ENCODE data around the gene MRPL20. TPM values are rescaled to one million over a fixed set of nuclear protein-coding genes. Genes with fewer than 3 reads are reported as not detected.
"Not testable (repeated sequence)": the region's sequence is repeated elsewhere in the genome, so short reads cannot be mapped to it uniquely, and the experiment has no call there.

MRPL20 gene
- total and polyA plus RNA-seq, 2 donors (not counting 3 experiments of a cell fraction or from before 2014, with no cell fraction given) = 134 to 152 TPM

GRCh38 chr1:1417396-1417795 lies 10.3 kb upstream of the MRPL20 start:
- H3K27me3 ChIP-seq (ENCODE audit: control insufficient read depth in 2 of 2, insufficient read depth in 2 of 2, low read length in 2 of 2); dilution Hi-C loops (cut with MboI; ENCODE audit: extremely low pct_ligation_motif_present, low sequenced_read_pairs); H4K20me1 ChIP-seq (replicated peaks; ENCODE audit: control insufficient read depth, extremely low read depth, insufficient read depth, low read length); H3K9me3 ChIP-seq (replicated peaks; ENCODE audit: control insufficient read depth, insufficient read depth, low read length); H2AFZ ChIP-seq (ENCODE audit: low read depth, low read length); H3K4me1 ChIP-seq (ENCODE audit: control insufficient read depth, extremely low read depth, insufficient read depth, low read length); CTCF ChIA-PET; H3K27ac ChIP-seq (ENCODE audit: insufficient read depth, low read depth, low read length); POLR2A ChIA-PET; H3K9ac ChIP-seq (replicated peaks; ENCODE audit: extremely low read depth, insufficient read depth, low read length); intact Hi-C loops (cut with micrococcal nuclease); FAIRE-seq; H3K9me1 ChIP-seq (replicated peaks; ENCODE audit: control insufficient read depth, extremely low read depth, insufficient read depth, low read length); H3K4me2 ChIP-seq (ENCODE audit: insufficient read depth, low read length); BruUV-seq (replicated peaks); H3K79me2 ChIP-seq (ENCODE audit: control insufficient read depth, insufficient read depth, low read length); DNase-seq (ENCODE audit: low read depth, low spot score); H3K36me3 ChIP-seq (ENCODE audit: control insufficient read depth in 2 of 2, extremely low read depth in 1 of 2, insufficient read depth in 2 of 2, low read length in 2 of 2); H3K4me3 ChIP-seq (replicated peaks in 1 of 3; ENCODE audit: insufficient read depth in 1 of 3, low read depth in 1 of 3, low read length in 3 of 3): not testable (repeated sequence)

GRCh38 chr1:1415751-1416150 lies 8.7 kb upstream of the MRPL20 start:
- Histone ChIP-seq H2AFZ (ENCODE audit: low read depth, low read length) (no peak overlapping the region), H3K9ac (replicated peaks; ENCODE audit: extremely low read depth, insufficient read depth, low read length) (no peak overlapping the region), H3K27me3 (ENCODE audit: control insufficient read depth in 2 of 2, insufficient read depth in 2 of 2, low read length in 2 of 2) (no peaks in the 10 kb centered on the region), H3K4me1 (ENCODE audit: control insufficient read depth, extremely low read depth, insufficient read depth, low read length) (no peaks in the 10 kb centered on the region), H3K9me3 (replicated peaks; ENCODE audit: control insufficient read depth, insufficient read depth, low read length) (no peaks in the 10 kb centered on the region), H3K4me3 (replicated peaks in 1 of 3; ENCODE audit: insufficient read depth in 1 of 3, low read depth in 1 of 3, low read length in 3 of 3) (no peak overlapping the region), H3K79me2 (ENCODE audit: control insufficient read depth, insufficient read depth, low read length) (no peaks in the 10 kb centered on the region), H3K9me1 (replicated peaks; ENCODE audit: control insufficient read depth, extremely low read depth, insufficient read depth, low read length) (no peaks in the 10 kb centered on the region), H3K4me2 (ENCODE audit: insufficient read depth, low read length) (no peak overlapping the region), H3K27ac (ENCODE audit: insufficient read depth, low read depth, low read length) (no peak overlapping the region), H4K20me1 (replicated peaks; ENCODE audit: control insufficient read depth, extremely low read depth, insufficient read depth, low read length) (no peaks in the 10 kb centered on the region), H3K36me3 (ENCODE audit: control insufficient read depth in 2 of 2, extremely low read depth in 1 of 2, insufficient read depth in 2 of 2, low read length in 2 of 2) (no peaks in the 10 kb centered on the region)
- dilution Hi-C loops (cut with MboI; ENCODE audit: extremely low pct_ligation_motif_present, low sequenced_read_pairs) (no loop called here), intact Hi-C loops (cut with micrococcal nuclease) (no loop called here)
- DNase-seq (ENCODE audit: low read depth, low spot score) (no peak), FAIRE-seq (no peak)
- TF ChIP-seq CTCF (IDR thresholded peaks at IDR 0.05; ENCODE audit: extremely low read depth in 1 of 2, insufficient read depth in 1 of 2, low read depth in 1 of 2, low read length in 2 of 2) = no peak
- no peak for TF ChIP-seq POLR2AphosphoS5 (IDR thresholded peaks at IDR 0.05; ENCODE audit: insufficient read depth, low read depth, low read length)
- BruUV-seq (replicated peaks) = no TSS peak
- ChIA-PET POLR2A (no interaction called here), CTCF (interaction anchor here (0.9 to 2.8 kb wide), 4 partner anchors 8 to 17 kb away, joined by 3 to 12 read pairs (median 3); partner anchors contain the start of gene CCNL2)

DNA sequence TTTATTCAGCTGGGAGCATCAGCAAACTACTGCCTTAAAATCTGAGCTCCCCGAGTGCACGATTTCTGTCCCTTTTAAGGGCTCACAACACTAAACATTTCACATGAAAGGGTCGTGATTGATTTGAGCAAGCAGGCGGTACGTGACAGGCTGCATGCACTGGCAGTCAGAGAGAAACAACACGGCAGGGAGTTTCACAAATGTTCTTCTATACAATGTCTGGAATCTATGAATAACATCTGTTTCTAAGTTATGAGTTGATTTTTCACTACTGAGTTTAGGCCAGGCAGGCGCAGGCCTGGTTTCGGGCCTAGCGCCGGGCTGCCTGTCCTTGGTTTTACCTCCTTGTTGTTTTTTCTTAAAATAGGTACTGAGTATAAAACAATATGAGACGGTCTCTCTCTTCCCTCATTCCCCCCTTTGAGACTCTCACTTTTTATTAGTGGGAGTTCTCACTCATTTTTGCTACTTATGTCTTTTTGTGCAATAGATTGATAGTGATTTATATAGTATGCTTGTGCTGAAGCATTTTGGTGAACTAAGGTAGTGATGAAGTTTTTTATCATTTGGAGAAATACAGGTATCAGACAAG lies 5.3 kb upstream of the MRPL20 start:
- DNase-seq (ENCODE audit: low read depth, low spot score); H2AFZ ChIP-seq (ENCODE audit: low read depth, low read length); H3K36me3 ChIP-seq (ENCODE audit: control insufficient read depth in 2 of 2, extremely low read depth in 1 of 2, insufficient read depth in 2 of 2, low read length in 2 of 2); FAIRE-seq; CTCF ChIA-PET; H3K9me3 ChIP-seq (replicated peaks; ENCODE audit: control insufficient read depth, insufficient read depth, low read length); H3K4me2 ChIP-seq (ENCODE audit: insufficient read depth, low read length); dilution Hi-C loops (cut with MboI; ENCODE audit: extremely low pct_ligation_motif_present, low sequenced_read_pairs); intact Hi-C loops (cut with micrococcal nuclease); H3K4me1 ChIP-seq (ENCODE audit: control insufficient read depth, extremely low read depth, insufficient read depth, low read length); H3K9ac ChIP-seq (replicated peaks; ENCODE audit: extremely low read depth, insufficient read depth, low read length); H3K4me3 ChIP-seq (replicated peaks in 1 of 3; ENCODE audit: insufficient read depth in 1 of 3, low read depth in 1 of 3, low read length in 3 of 3); H3K27ac ChIP-seq (ENCODE audit: insufficient read depth, low read depth, low read length); BruUV-seq (replicated peaks); H4K20me1 ChIP-seq (replicated peaks; ENCODE audit: control insufficient read depth, extremely low read depth, insufficient read depth, low read length); H3K27me3 ChIP-seq (ENCODE audit: control insufficient read depth in 2 of 2, insufficient read depth in 2 of 2, low read length in 2 of 2); H3K9me1 ChIP-seq (replicated peaks; ENCODE audit: control insufficient read depth, extremely low read depth, insufficient read depth, low read length); POLR2A ChIA-PET: not testable (repeated sequence)
- H3K79me2 ChIP-seq (ENCODE audit: control insufficient read depth, insufficient read depth, low read length) = peaks cover 21% of the 10 kb centered on the region
